ENCODE data around the gene UNC13B.

DNA sequence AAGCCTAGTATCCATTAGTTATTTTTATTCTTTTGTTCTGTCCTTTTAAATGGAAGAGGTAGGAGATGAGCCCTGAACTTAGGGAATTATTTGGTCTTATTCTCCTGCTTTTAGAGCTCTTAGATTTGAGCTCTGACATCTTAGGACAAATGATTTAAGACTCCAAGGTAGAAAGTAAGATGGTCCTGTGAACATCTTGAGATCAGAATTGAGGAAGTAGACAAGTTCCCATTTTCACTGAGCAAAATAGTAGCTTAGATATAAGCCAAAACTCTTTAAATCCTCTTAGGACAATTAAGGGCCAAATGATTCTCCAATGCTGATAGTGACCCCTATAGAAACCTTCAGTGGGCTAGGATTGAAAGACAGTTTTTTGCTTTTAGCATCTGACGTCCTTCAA is 275.1 kb downstream of the UNC13B start:
- TF ChIP-seq, protein P1, sequence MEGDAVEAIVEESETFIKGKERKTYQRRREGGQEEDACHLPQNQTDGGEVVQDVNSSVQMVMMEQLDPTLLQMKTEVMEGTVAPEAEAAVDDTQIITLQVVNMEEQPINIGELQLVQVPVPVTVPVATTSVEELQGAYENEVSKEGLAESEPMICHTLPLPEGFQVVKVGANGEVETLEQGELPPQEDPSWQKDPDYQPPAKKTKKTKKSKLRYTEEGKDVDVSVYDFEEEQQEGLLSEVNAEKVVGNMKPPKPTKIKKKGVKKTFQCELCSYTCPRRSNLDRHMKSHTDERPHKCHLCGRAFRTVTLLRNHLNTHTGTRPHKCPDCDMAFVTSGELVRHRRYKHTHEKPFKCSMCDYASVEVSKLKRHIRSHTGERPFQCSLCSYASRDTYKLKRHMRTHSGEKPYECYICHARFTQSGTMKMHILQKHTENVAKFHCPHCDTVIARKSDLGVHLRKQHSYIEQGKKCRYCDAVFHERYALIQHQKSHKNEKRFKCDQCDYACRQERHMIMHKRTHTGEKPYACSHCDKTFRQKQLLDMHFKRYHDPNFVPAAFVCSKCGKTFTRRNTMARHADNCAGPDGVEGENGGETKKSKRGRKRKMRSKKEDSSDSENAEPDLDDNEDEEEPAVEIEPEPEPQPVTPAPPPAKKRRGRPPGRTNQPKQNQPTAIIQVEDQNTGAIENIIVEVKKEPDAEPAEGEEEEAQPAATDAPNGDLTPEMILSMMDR (conservative IDR thresholded peaks at IDR 0.05; ENCODE audit: low read depth, low read length): no peak
- TF ChIP-seq EZH2phosphoT487 (IDR thresholded peaks at IDR 0.05; ENCODE audit: borderline replicate concordance, low read length) (no peak), EZH2 (IDR thresholded peaks at IDR 0.05; ENCODE audit: low read length, unreplicated experiment) (no peak)
